Heart left ventricle (tissue), 16 donors: Measurements from ENCODE around the gene UBE2V1. TPM values are rescaled to one million over a fixed set of nuclear protein-coding genes. Genes with fewer than 3 reads are reported as not detected.

Source experiments
- ATAC-seq, 4 donors: fragments of 200-7000 bp; cut with Tn5 transposase; one replicate each; pipeline ENCODE4 v1.9.1; 2020 to 2022; ENCODE audit warnings: moderate library complexity in 4 of 4, mild to moderate bottlenecking in 3 of 4, moderate number of reproducible peaks in 1 of 4
- DNase-seq, 5 donors: peaks; one replicate each; pipeline ENCODE4 v3.0.0-alpha.2; 2020
- H3K27ac ChIP-seq, 12 donors: fragments of 200-600 bp; sonication (generic) in 4 of 12; one replicate each; pipeline versions ENCODE4 v1.5.0 to v1.8.0; 2016 to 2022; ENCODE audit warnings: mild to moderate bottlenecking in 2 of 12
- H3K27me3 ChIP-seq, 9 donors: fragments of 200-600 bp; sonication (generic) in 2 of 9; one replicate each; pipeline versions ENCODE4 v1.5.1 to v1.8.0; 2016 to 2022; ENCODE audit warnings: mild to moderate bottlenecking in 3 of 9
- H3K36me3 ChIP-seq, 9 donors: fragments of 200-600 bp; sonication (generic) in 2 of 9; one replicate each; pipeline versions ENCODE4 v1.5.0 to v1.8.0; 2018 to 2022; ENCODE audit warnings: mild to moderate bottlenecking in 2 of 9
- H3K4me1 ChIP-seq, 12 donors: fragments of 200-600 bp; sonication (generic) in 4 of 12; one replicate each; pipeline versions ENCODE4 v1.5.0 to v1.8.0; 2016 to 2022; ENCODE audit warnings: mild to moderate bottlenecking in 3 of 12
- H3K4me3 ChIP-seq, 12 donors: fragments of 200-600 bp; sonication (generic) in 4 of 12; one replicate each; pipeline versions ENCODE4 v1.5.0 to v1.8.0; 2017 to 2022; ENCODE audit warnings: mild to moderate bottlenecking in 9 of 12, moderate library complexity in 4 of 12
- H3K9me3 ChIP-seq, 12 donors: fragments of 200-600 bp; sonication (generic) in 4 of 12; one replicate each; pipeline versions ENCODE4 v1.5.0 to v1.8.0; 2016 to 2022; ENCODE audit warnings: mild to moderate bottlenecking in 1 of 12
- CTCF ChIP-seq, 12 donors: fragments of 200-600 bp; sonication (generic) in 4 of 12; IDR thresholded peaks; one replicate each; pipeline versions ENCODE4 v1.5.0 to v1.8.0; 2018 to 2022; ENCODE audit warnings: antibody characterized with exemption in 12 of 12, mild to moderate bottlenecking in 5 of 12
- POLR2A ChIP-seq, 2 donors: fragments of 450-650 bp; IDR thresholded peaks; one replicate each; pipeline ENCODE4 v1.6.1; 2017; ENCODE audit warnings: antibody characterized with exemption in 2 of 2, mild to moderate bottlenecking in 2 of 2, moderate library complexity in 2 of 2
- WGBS, 4 donors: extraction: QIAGEN DNeasy Blood & Tissue Kit in 2 of 4; methylation state at CpG; one replicate each; pipeline versions ENCODE4 v1.1.5 to v1.1.7; 2013 to 2018; 5-methylcytosine and 5-hydroxymethylcytosine counted together
- intact Hi-C, 10 donors: fragments of 100-400 bp; cut with DNase I; formaldehyde crosslinking; loops; one replicate each; pipeline versions ENCODE4 v1.11.1 to v1.14.2; 2022
- polyA plus RNA-seq, 2 donors: library from polyadenylated mRNA; stranded (reverse); fragments of 200-250 nt; gene quantifications; one replicate each; pipeline ENCODE4 v1.2.3, GENCODE V29; 2013
- total RNA-seq, 9 donors: library from RNA; depleted of rRNA in 2 of 9; stranded (reverse); fragments of >200 nt in 2 of 9; fragmentation: NEBNext Ultra II Directional in 3 of 9; extraction: Animal tissue kit (Norgen Biotek cat#: 25700) in 3 of 9; gene quantifications; one replicate each; pipeline versions ENCODE4 v1.1.0 to v1.2.4, GENCODE V29; 2016 to 2023
- donor health status: ischemic (EF 13 %, LVEDD 7.1; RV severe dilation, severe dysfunction).
- donor health status: healthy with polysubstance abuse.
- donor health status: DM: no; HTN: yes; CAD: no.
- donor health status: DM: no; HTN: no; CAD: no.
- donor health status: ischemic (EF 25% LVEDD 6.9; RV normal size, moderate dysfunction).
- donor health status: ischemic (EF 25% LVEDD 5.7; RV mildly dilated, moderate dysfunction).
- donor health status: healthy.
- donor health status: DM: yes; HTN: yes; CAD: no.
- donor health status: ischemic (EF 35%, LVEDD 5.7; RV mildly dilated, moderate dysfunction).
- donor health status: nonischemic (EF 11% LVEDD 7.7; RV severe dilation, severe dysfunction).
- donor health status: DM: yes; HTN: yes; CAD: no.
- donor health status: PGD.
- donor health status: ischemic (EF 29% LVEDD 5.4; RV normal size, mild dysfunction).
- donor health status: nonischemic (EF 23%, LVEDD 6.1; RV moderate dilation, normal function).

Gene UBE2V1
- total and polyA plus RNA-seq, 11 donors: 54.2 to 105 (median 78.5) TPM

- ATAC-seq: no peak
- H3K27me3 ChIP-seq: no peaks in the 10 kb centered on the region
- H3K4me1 ChIP-seq: peaks cover 15 to 87% (median 74%) of the 10 kb centered on the region in 12 donors
- intact Hi-C loops: loop anchor here in 2 of 10 donors (10.0 kb wide), 2 partner anchors 354 to 364 kb away; no protein-coding TSS in a partner anchor
- TF ChIP-seq POLR2A (IDR thresholded peaks at IDR 0.05) (no peak), CTCF (IDR thresholded peaks at IDR 0.05) (no peak)
- WGBS, 4 donors: 45 to 56% (median 51%) methylated on average over 10 of the region's 10 CpGs
- DNase-seq: no peak
- H3K4me3 ChIP-seq: peak overlapping the region in 10 of 12 donors; percentile 66 to 98 (median 90)
- H3K9me3 ChIP-seq: no peaks in the 10 kb centered on the region
- H3K27ac ChIP-seq: peak overlapping the region in 10 of 12 donors; percentile 95 to 100 (median 98)
- H3K36me3 ChIP-seq: peaks cover 0 to 15% (median 0%) of the 10 kb centered on the region in 9 donors
Measured at GRCh38 chr20:50111120-50111828, 1.7 kb downstream of the UBE2V1 start.

- TF ChIP-seq CTCF (IDR thresholded peaks at IDR 0.05): no peak
- TF ChIP-seq POLR2A (IDR thresholded peaks at IDR 0.05): no peak
- ATAC-seq (no peak), DNase-seq (no peak)
- Histone ChIP-seq H3K27me3 (no peaks in the 10 kb centered on the region), H3K27ac (peak overlapping the region in 9 of 12 donors; percentile 13 to 100 (median 97)), H3K36me3 (peaks cover 0 to 15% (median 0%) of the 10 kb centered on the region in 9 donors), H3K9me3 (no peaks in the 10 kb centered on the region), H3K4me1 (peaks cover 19 to 91% (median 79%) of the 10 kb centered on the region in 12 donors), H3K4me3 (peak overlapping the region in 4 of 12 donors; percentile 89 to 98 (median 93))
- intact Hi-C loops: loop anchor here in 2 of 10 donors (10.0 kb wide), 2 partner anchors 354 to 364 kb away; no protein-coding TSS in a partner anchor
- 18 to 28% (median 21%) methylated on average over 4 of the region's 4 CpGs for WGBS, 4 donors
Measured at GRCh38 chr20:50110141-50111047, 2.6 kb downstream of the UBE2V1 start.

GRCh38 chr20:50108556-50109235 lies 4.3 kb downstream of the UBE2V1 start:
- intact Hi-C loops: no loop called here
- WGBS, 4 donors: 40 to 48% (median 47%) methylated on average over 4 of the region's 4 CpGs
- Histone ChIP-seq H3K27me3 (no peaks in the 10 kb centered on the region), H3K27ac (peak overlapping the region in 6 of 12 donors; percentile 0 to 97 (median 34)), H3K4me1 (peaks cover 15 to 87% (median 73%) of the 10 kb centered on the region in 12 donors), H3K9me3 (no peaks in the 10 kb centered on the region), H3K4me3 (no peak overlapping the region), H3K36me3 (peaks cover 0 to 15% (median 0%) of the 10 kb centered on the region in 9 donors)
- ATAC-seq: no peak
- DNase-seq: no peak
- TF ChIP-seq POLR2A (IDR thresholded peaks at IDR 0.05): no peak
- no peak for TF ChIP-seq CTCF (IDR thresholded peaks at IDR 0.05)
